RWPE2 (cell line): ENCODE results near the gene CDC42SE2.
A peak's percentile ranks its signal among the peaks of the same experiment; 100 is the strongest.
"Not testable (repeated sequence)": the region's sequence is repeated elsewhere in the genome, so short reads cannot be mapped to it uniquely, and the experiment has no call there.

ENCODE experiments used
- ATAC-seq: fragments of 200-7000 bp; cut with Tn5 transposase; 3 replicates; pipeline ENCODE4 v1.9.1; 2021; ENCODE audit warnings: low read depth
- DNase-seq: peaks from one replicate; pipeline ENCODE4 v3.0.0-alpha.2; 2020; ENCODE audit warnings: low spot score
- H3K27ac ChIP-seq: fragments of 450-650 bp; 2 replicates; pipeline ENCODE4 v1.5.1; 2017; ENCODE audit warnings: mild to moderate bottlenecking; ENCODE audit not compliant: poor library complexity, severe bottlenecking
- H3K27me3 ChIP-seq: fragments of 250-450 bp; sonication (Bioruptor Pico); 2 replicates; pipeline ENCODE4 v1.5.1; 2021; ENCODE audit warnings: mild to moderate bottlenecking, moderate library complexity; ENCODE audit not compliant: insufficient read depth, poor library complexity, severe bottlenecking
- H3K36me3 ChIP-seq: fragments of 250-450 bp; sonication (Bioruptor Pico); 2 replicates; pipeline ENCODE4 v1.5.1; 2020; ENCODE audit warnings: low read depth, mild to moderate bottlenecking, moderate library complexity
- H3K4me1 ChIP-seq: fragments of 250-450 bp; sonication (Bioruptor Pico); 2 replicates; pipeline ENCODE4 v1.5.1; 2021; ENCODE audit warnings: mild to moderate bottlenecking, moderate library complexity; ENCODE audit not compliant: insufficient read depth, poor library complexity, severe bottlenecking
- H3K4me3 ChIP-seq: fragments of 250-450 bp; sonication (Bioruptor Pico); 2 replicates; pipeline ENCODE4 v1.5.1; 2021; ENCODE audit warnings: mild to moderate bottlenecking, moderate library complexity; ENCODE audit not compliant: severe bottlenecking
- H3K9me3 ChIP-seq: fragments of 250-450 bp; sonication (Bioruptor Pico); 2 replicates; pipeline ENCODE4 v1.5.1; 2021; ENCODE audit warnings: mild to moderate bottlenecking, moderate library complexity; ENCODE audit not compliant: severe bottlenecking
- CTCF ChIP-seq: fragments of 450-650 bp; IDR thresholded peaks from one replicate; pipeline ENCODE4 v1.5.1; 2017; ENCODE audit warnings: mild to moderate bottlenecking, moderate library complexity; ENCODE audit not compliant: poor library complexity, severe bottlenecking

Gene CDC42SE2

GRCh38 chr5:131268758-131269370, 5.0 kb downstream of the CDC42SE2 start:
- H3K4me3 ChIP-seq, result no peak overlapping the region
- TF ChIP-seq CTCF, result no peak
- DNase-seq (no peak), ATAC-seq (no peak)
- H3K27me3 ChIP-seq, result no peaks in the 10 kb centered on the region
- H3K4me1 ChIP-seq, result peaks cover 40% of the 10 kb centered on the region
- peak overlapping the region; percentile 55 for H3K27ac ChIP-seq
- H3K9me3 ChIP-seq, result no peaks in the 10 kb centered on the region
- no peaks in the 10 kb centered on the region for H3K36me3 ChIP-seq

GRCh38 chr5:131270809-131271208, 7.0 kb downstream of the CDC42SE2 start:
- H3K27me3 ChIP-seq, result no peaks in the 10 kb centered on the region

GRCh38 chr5:131271888-131272287, 8.0 kb downstream of the CDC42SE2 start:
- H3K9me3 ChIP-seq, ATAC-seq, H3K27me3 ChIP-seq: not testable (repeated sequence)

More at GRCh38 chr5:131270809-131271208, 7.0 kb downstream of the CDC42SE2 start:
- Histone ChIP-seq H3K4me3 (no peak overlapping the region), H3K27ac (peak overlapping the region; percentile 55), H3K36me3 (no peaks in the 10 kb centered on the region), H3K9me3 (no peaks in the 10 kb centered on the region), H3K4me1 (peaks cover 37% of the 10 kb centered on the region)
- TF ChIP-seq CTCF, result no peak
- DNase-seq (no peak), ATAC-seq (peak; percentile 93)

GRCh38 chr5:131272307-131272706, 8.5 kb downstream of the CDC42SE2 start:
- no peak overlapping the region for H3K27ac ChIP-seq
- H3K36me3 ChIP-seq, result no peaks in the 10 kb centered on the region
- ATAC-seq (no peak), DNase-seq (no peak)
- TF ChIP-seq CTCF, result no peak
- no peaks in the 10 kb centered on the region for H3K9me3 ChIP-seq
- H3K27me3 ChIP-seq, result no peaks in the 10 kb centered on the region
- H3K4me1 ChIP-seq, result peaks cover 34% of the 10 kb centered on the region
- no peak overlapping the region for H3K4me3 ChIP-seq

More at GRCh38 chr5:131271888-131272287, 8.0 kb downstream of the CDC42SE2 start:
- not testable (repeated sequence) for H3K4me3 ChIP-seq, H3K36me3 ChIP-seq, H3K27ac ChIP-seq, DNase-seq
- peaks cover 34% of the 10 kb centered on the region for H3K4me1 ChIP-seq

GRCh38 chr5:131272724-131273123, 8.9 kb downstream of the CDC42SE2 start:
- DNase-seq, result no peak
- ATAC-seq, result no peak
- Histone ChIP-seq H3K36me3 (no peaks in the 10 kb centered on the region), H3K9me3 (no peaks in the 10 kb centered on the region), H3K27me3 (no peaks in the 10 kb centered on the region), H3K4me3 (no peak overlapping the region), H3K27ac (no peak overlapping the region), H3K4me1 (peaks cover 31% of the 10 kb centered on the region)
- no peak for TF ChIP-seq CTCF
